ENCODE results near the gene RPUSD3.
"Not testable (repeated sequence)": the region's sequence is repeated elsewhere in the genome, so short reads cannot be mapped to it uniquely, and the experiment has no call there.

RPUSD3 gene

GRCh38 chr3:9864200-9864927 lies 20.6 kb upstream of the RPUSD3 start:
- no peak for DNase-seq

DNA sequence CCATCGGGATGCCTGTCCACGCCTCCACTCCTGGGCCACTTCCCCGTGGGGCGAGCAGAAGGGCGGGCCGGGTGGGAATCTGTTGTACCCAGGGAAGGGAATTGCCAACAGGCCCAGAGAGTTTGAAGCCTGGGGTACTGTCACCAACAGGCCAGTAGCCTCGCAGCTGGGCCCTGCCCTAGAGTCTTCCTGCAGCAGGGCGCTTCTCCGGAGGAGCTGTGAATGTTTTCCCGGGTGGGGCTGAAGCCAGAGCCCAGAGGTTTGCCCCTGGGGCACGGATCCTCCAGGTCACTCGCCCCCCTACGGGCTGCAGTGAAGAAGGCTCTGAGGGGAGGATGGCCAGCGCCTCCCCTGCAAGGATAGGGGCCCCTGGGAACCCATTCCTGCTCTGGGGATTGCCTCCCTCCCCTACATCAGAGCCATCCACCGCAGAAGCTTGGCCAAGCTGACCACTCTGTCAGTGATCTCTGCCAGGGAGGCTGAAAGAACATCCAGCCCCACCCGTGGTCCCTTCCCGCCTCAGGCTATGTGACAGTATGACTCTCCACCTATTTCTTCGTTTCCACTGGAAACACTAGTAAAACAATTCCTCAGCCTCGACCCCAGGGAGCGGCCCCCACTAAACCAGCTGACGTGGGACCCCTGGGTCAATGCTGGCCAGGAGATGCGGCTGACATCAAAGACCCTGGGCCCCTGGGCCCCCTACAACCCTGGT lies 19.4 kb upstream of the RPUSD3 start:
- DNase-seq = no peak

- DNase-seq = peak; percentile 48
These were observed 18.7 kb upstream of the RPUSD3 start for GRCh38 chr3:9862391-9863057.

- no peak for DNase-seq
These were observed 17.9 kb upstream of the RPUSD3 start for GRCh38 chr3:9861626-9862130.

DNA sequence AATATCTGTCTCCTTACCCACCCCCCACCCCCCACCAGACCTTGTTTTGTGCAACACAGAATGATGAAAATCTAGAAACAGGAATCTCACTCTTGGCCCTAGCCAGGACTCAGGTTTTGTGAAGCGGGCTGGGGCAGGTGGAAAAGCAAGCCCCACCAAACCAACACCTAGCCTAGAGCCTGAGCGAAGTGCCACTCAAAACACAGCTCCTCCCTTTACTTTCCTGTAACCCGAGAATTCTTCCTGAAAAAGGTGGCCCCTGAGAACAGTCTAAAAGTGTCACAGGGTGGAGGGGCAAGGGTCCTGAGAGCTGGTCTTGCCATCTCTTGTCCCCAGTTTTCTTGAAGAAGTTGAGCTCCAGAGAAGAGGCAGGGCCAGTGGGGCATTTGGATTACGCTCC lies 17.4 kb upstream of the RPUSD3 start:
- DNase-seq = no peak

DNA sequence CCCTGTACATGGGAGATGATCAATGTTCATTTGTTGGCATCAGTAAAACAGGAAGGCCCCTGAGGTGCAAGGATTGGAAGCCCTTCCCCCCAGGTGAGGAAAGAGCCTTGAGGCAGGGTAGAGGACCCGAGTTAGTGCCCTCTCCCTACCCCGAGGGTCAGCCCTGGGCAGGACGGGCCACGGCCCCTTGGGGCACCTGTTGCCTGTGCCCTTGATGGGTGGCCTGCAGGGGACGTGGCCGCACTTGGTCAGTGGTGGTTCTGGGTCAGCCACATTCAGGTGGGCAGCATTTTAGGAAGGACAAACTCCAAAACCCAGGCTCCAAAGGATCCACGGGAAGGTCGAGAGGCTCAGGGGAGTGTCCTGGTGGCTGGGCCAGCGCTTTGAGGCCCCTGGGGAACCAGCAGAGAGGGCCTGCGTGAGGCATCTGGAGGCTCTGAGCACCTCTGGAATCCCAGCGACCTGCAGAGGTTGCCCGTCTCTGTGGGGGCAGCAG lies 15.8 kb upstream of the RPUSD3 start:
- DNase-seq = no peak

DNA sequence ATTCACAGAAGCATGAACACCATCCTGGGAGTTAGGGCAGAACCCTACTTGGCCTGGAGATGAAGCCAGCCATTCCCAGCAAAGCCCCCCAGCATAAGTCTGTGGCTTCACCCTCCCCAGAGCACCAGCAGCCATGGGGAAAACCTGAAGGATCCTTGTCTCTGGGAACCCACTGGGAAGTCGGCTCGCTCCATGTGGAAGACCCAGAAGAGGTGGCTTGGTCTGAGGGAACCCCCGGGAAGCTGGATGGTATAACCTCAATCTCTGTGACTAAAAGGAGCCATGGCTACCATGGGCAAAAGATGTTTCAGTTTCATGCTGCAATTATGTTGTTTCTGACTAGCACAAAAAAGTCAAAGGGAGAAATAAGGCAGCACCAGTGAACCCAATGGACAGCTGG lies 11.8 kb upstream of the RPUSD3 start:
- DNase-seq = no peak

- DNase-seq = not testable (repeated sequence)
These were observed 10.6 kb upstream of the RPUSD3 start for GRCh38 chr3:9854291-9854940.

DNA sequence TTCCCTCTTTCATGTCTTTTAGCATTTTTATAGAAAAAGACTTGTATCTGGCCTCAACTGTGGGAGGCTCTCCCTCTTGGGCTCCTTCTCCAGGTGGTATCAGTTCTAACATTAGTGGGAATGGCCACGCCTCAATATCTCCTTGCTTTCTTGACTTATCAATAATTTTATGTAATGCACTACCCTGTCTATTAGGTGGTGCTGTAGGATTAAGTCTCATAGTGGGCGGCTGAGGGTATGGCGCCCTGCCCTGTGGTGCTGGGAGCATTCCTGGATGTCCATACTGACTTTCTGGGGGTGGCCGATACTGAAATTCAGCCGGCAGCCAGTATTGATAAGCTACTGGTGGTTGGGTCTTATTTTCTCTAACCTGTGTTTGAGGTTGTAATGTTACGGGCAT lies 8.7 kb upstream of the RPUSD3 start:
- no peak for DNase-seq

DNA sequence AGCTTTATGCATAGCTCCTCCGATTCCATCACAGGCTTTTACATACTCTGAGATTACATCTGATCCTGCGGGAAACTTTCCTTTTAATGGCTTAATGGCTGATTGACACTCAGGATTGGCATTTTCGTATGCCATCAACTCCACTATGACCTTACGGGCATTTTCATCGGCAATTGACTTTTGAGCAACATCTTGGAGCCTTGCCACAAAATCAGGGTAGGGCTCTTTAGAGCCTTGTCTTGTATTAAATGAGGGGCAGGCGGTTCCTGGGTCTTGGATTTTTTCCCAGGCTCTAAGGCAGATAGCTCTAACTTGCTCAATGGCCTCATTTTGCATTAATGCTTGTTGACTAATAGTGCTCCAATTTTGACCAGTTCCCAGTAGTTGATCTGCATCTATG lies 8.1 kb upstream of the RPUSD3 start:
- DNase-seq = not testable (repeated sequence)

DNA sequence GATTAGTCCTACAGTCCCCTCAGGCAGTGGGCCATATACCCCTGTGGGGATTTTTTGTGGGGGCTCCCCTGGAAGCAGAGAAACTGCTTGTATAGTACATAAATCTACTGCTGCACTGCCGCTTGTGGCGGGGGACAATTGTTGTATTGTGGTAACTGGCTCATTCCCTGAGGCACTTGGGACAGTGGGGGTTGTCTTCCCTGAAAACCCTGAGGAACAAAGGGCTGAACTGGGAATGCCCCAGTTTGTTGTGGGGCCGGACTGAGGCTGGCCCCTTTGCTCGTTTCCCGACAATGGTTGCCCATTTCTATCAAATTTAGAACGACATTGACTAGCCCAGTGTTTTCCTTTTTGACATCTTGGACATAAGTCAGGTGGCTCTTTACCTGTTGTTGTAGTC lies 7.6 kb upstream of the RPUSD3 start:
- DNase-seq = not testable (repeated sequence)

DNA sequence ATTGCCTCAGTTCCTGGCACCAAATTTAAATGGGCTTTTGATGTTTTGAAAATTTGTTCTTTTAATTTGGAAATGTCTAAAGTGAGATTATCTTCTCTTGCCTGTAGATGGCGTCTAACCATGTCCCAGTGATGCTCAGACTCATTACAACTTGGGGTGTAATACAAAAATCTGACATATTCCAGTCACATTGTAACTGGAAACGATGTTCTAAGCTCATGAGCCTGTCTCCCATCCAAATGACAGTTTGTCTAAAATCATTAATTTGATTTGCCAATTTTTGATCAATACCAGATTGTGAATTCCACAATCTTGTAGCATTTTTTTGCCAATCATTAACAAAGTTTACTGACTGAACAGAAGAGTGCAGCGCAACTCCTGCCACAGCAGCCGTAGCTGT lies 5.1 kb upstream of the RPUSD3 start:
- DNase-seq = not testable (repeated sequence)

DNA sequence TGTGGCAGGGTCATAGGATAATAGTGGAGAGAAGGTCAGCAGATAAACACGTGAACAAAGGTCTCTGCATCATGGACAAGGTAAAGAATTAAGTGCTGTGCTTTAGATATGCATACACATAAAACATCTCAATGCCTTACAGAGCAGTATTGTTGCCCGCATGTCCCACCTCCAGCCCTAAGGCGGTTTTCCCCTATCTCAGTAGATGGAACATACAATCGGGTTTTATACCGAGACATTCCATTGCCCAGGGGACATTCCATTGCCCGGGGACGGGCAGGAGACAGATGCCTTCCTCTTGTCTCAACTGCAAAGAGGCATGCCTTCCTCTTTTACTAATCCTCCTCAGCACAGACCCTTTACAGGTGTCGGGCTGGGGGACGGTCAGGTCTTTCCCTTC lies 4.1 kb upstream of the RPUSD3 start:
- not testable (repeated sequence) for DNase-seq

DNA sequence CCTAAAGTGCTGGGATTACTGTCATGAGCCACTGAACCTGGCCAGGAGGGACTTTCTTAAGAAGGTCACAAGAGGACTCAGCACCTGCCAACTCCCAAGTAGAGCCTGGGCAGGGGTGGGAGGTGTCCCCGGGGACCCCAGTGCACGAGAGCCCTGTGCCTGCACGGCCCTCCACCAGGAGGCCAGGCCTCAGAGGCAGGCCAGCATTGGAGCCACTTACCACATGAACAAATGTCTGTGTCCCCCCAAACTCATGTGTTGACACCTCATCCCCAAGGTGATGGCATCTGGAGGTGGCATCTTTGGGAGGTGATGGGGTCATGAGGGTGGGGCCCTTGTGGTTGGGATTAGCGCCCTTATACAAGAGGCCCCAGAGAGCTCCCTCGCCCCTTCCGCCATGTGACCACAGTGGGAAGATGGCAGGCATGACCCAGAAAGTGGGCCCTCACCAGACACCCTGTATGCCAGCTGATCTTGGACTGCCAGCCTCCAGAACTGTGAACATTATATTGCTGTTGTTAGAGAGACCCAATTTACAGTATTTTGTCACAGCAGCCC lies 3.2 kb upstream of the RPUSD3 start:
- no peak for DNase-seq

GRCh38 chr3:9846231-9846630 lies 2.4 kb upstream of the RPUSD3 start:
- DNase-seq = no peak

GRCh38 chr3:9841015-9841414 lies 2.8 kb downstream of the RPUSD3 start:
- DNase-seq = no peak

GRCh38 chr3:9838856-9839255 lies 5.0 kb downstream of the RPUSD3 start:
- DNase-seq = no peak

- no peak for DNase-seq
These were observed 5.9 kb downstream of the RPUSD3 start for GRCh38 chr3:9837701-9838582.

DNA sequence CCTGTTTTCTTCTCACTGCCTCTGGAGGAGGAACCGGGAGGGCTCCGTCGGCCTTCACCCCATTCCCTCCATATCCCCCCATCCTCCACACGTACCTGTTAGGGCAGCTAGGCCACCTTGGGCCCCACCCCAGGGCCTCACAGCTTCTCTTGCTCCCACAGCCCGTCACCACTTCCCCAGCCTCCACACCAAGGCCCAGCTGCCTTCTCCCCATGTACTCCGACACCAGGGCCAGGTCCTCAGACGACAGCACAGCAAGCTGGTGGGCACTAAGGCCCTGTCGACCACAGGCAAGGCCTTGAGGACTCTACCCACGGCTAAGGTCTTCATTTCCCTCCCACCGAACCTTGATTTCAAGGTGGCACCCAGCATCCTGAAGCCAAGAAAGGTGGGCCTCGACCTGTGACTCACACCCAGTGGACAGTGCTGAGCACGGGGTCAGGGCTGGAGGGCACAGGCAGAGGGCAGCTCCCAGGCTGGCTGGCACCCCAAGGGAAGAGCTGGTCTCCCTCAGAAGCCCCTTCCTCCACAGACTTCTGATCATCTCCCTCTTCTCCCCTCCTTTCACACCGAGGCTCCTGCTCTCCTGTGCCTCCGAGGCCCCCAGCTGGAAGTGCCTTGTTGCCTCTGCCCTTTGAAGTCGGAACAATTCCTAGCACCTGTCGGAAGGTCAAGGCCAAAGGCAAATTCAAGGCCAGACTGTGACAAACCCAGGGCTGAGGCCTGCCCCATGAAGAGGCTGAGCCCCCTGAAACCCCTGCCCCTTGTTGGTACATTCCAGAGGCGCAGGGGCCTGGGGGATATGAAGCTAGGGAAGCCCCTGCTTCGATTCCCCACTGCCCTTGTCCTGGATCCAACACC lies 9.1 kb downstream of the RPUSD3 start:
- DNase-seq = no peak

- DNase-seq = no peak
These were observed 10.7 kb downstream of the RPUSD3 start for GRCh38 chr3:9833078-9833477.

GRCh38 chr3:9831253-9831652 lies 12.6 kb downstream of the RPUSD3 start:
- DNase-seq = no peak
